K562 (cell line): ENCODE results near the gene CLEC2L. TPM values are rescaled to one million over a fixed set of nuclear protein-coding genes. Genes with fewer than 3 reads are reported as not detected.
"Not testable (repeated sequence)": the region's sequence is repeated elsewhere in the genome, so short reads cannot be mapped to it uniquely, and the experiment has no call there.

Source experiments
- REST ChIP-seq, 2 experiments: fragments of 450-650 bp; formaldehyde crosslinking in 1 of 2; IDR thresholded peaks; 2 replicates each; pipeline versions ENCODE4 v1.4.0 to v1.6.1; 2014 to 2020; ENCODE audit warnings: mild to moderate bottlenecking in 2 of 2, borderline replicate concordance in 1 of 2, low read depth in 1 of 2
- polyA plus RNA-seq, 8 experiments: library from polyadenylated mRNA; depleted of rRNA in 4 of 8; stranded (reverse) in 5 of 8; unstranded in 3 of 8; fragments of >200 nt; fragmentation: Nextera tagmentation in 2 of 8; fragmentation: Illumina TruSeq in 1 of 8; extraction: Ambion mirVana in 2 of 8; extraction: Trizol in 1 of 8; gene quantifications; 2 replicates each; pipeline versions ENCODE4 v1.2.1 to v1.2.3, GENCODE V29; 2011 to 2014; ENCODE audit warnings: inconsistent platforms in 1 of 8, missing spikeins in 1 of 8
- total RNA-seq, 7 experiments: library from RNA; depleted of rRNA in 6 of 7; stranded (reverse); fragments of >200 nt in 6 of 7; fragmentation: Illumina TruSeq in 2 of 7; extraction: Trizol in 2 of 7; gene quantifications; 2 replicates each; pipeline versions ENCODE4 v1.2.1 to v1.2.3, GENCODE V29; 2011 to 2021; ENCODE audit warnings: low replicate concordance in 1 of 7

The CLEC2L gene
- total and polyA plus RNA-seq, 9 of the 15 experiments (the other 6 are each of a cell fraction or from before 2014, with no cell fraction given), result 0.84 to 5.5 (median 1.8) TPM

- TF ChIP-seq REST (IDR thresholded peaks at IDR 0.05; ENCODE audit: borderline replicate concordance), result peak; percentile 52; the same call in 1 of the 2 replicates
- not testable (repeated sequence) for TF ChIP-seq REST (CRISPR knock-in tag; IDR thresholded peaks at IDR 0.05; ENCODE audit: low read depth)
Observed at GRCh38 chr7:139553991-139554700, 30.7 kb downstream of the CLEC2L start (continued).
